Measurements from ENCODE around the gene PSORS1C2. TPM values are rescaled to one million over a fixed set of nuclear protein-coding genes. Genes with fewer than 3 reads are reported as not detected.

Gene PSORS1C2
- total RNA-seq, 1 donor from 2014 or later: not detected

GRCh38 chr6:31140643-31141042 is 1.8 kb upstream of the PSORS1C2 start:
- no peak for DNase-seq (ENCODE audit: low spot score)

GRCh38 chr6:31139599-31139998 is 733 bp upstream of the PSORS1C2 start:
- no peak for DNase-seq (ENCODE audit: low spot score)

- no peak for DNase-seq (ENCODE audit: low spot score)
Measured at GRCh38 chr6:31135710-31136109, 3.2 kb downstream of the PSORS1C2 start.

- DNase-seq (ENCODE audit: low spot score): no peak
Measured at GRCh38 chr6:31132806-31133205, 6.1 kb downstream of the PSORS1C2 start.

GRCh38 chr6:31131595-31131994 is 7.3 kb downstream of the PSORS1C2 start:
- no peak for DNase-seq (ENCODE audit: low spot score)

- DNase-seq (ENCODE audit: low spot score): no peak
Measured at GRCh38 chr6:31130751-31131150, 8.1 kb downstream of the PSORS1C2 start.

- DNase-seq (ENCODE audit: low spot score): no peak
Measured at GRCh38 chr6:31129130-31129529, 9.7 kb downstream of the PSORS1C2 start.

- DNase-seq (ENCODE audit: low spot score): no peak
Measured at GRCh38 chr6:31128093-31128676, 10.7 kb downstream of the PSORS1C2 start.

GRCh38 chr6:31126396-31127175 is 12.3 kb downstream of the PSORS1C2 start:
- no peak for DNase-seq (ENCODE audit: low spot score)

- no peak for DNase-seq (ENCODE audit: low spot score)
Measured at GRCh38 chr6:31125586-31126363, 13.1 kb downstream of the PSORS1C2 start.

- peak; percentile 59 for DNase-seq (ENCODE audit: low spot score)
Measured at GRCh38 chr6:31125162-31125561, 13.7 kb downstream of the PSORS1C2 start.

- peak; percentile 90 for DNase-seq (ENCODE audit: low spot score)
Measured at GRCh38 chr6:31122791-31123706, 15.8 kb downstream of the PSORS1C2 start.

- DNase-seq (ENCODE audit: low spot score): no peak
Measured at GRCh38 chr6:31121131-31121790, 17.6 kb downstream of the PSORS1C2 start.

- no peak for DNase-seq (ENCODE audit: low spot score)
Measured at GRCh38 chr6:31120151-31120915, 18.5 kb downstream of the PSORS1C2 start, which contains the start of gene CDSN. Gene CDSN (minus strand): TSS chr6:31120446. CDS start chr6:31120419, 27 bp downstream.

GRCh38 chr6:31118178-31118577 is 20.7 kb downstream of the PSORS1C2 start:
- DNase-seq (ENCODE audit: low spot score): no peak

- no peak for DNase-seq (ENCODE audit: low spot score)
Measured at GRCh38 chr6:31116661-31117385, 22.0 kb downstream of the PSORS1C2 start.

GRCh38 chr6:31115941-31116560 is 22.8 kb downstream of the PSORS1C2 start:
- no peak for DNase-seq (ENCODE audit: low spot score)

GRCh38 chr6:31114970-31115849 is 23.7 kb downstream of the PSORS1C2 start:
- DNase-seq (ENCODE audit: low spot score): no peak

Data from ureter (tissue), 1 donor.